ENCODE data around the gene CYB5B.

DNA sequence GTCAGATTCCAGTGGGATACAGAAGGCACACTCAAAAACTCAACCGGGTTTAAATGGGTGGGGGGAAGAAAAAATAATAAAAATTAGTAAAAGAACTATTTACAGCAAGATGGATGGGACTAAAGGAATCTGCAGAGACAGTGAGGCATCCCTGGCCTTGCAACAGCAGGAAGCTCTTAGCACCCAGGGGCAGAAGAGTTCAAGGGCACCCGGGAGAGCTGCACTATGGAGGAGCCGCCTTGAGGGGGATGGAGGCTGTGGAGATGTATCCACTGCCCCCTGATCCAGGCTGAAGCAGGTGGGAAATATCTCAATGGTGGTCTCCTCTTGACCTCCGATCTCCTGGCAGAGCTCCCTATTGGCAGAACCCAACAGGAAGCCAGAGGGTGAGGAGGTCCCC is 72.0 kb downstream of the CYB5B start:
- TF ChIP-seq EZH2 (optimal IDR thresholded peaks at IDR 0.05; ENCODE audit: low read depth, low read length): no peak
- TF ChIP-seq, protein P1, sequence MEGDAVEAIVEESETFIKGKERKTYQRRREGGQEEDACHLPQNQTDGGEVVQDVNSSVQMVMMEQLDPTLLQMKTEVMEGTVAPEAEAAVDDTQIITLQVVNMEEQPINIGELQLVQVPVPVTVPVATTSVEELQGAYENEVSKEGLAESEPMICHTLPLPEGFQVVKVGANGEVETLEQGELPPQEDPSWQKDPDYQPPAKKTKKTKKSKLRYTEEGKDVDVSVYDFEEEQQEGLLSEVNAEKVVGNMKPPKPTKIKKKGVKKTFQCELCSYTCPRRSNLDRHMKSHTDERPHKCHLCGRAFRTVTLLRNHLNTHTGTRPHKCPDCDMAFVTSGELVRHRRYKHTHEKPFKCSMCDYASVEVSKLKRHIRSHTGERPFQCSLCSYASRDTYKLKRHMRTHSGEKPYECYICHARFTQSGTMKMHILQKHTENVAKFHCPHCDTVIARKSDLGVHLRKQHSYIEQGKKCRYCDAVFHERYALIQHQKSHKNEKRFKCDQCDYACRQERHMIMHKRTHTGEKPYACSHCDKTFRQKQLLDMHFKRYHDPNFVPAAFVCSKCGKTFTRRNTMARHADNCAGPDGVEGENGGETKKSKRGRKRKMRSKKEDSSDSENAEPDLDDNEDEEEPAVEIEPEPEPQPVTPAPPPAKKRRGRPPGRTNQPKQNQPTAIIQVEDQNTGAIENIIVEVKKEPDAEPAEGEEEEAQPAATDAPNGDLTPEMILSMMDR (IDR thresholded peaks at IDR 0.05; ENCODE audit: low read length): no peak
